Spleen (tissue), 11 donors: ENCODE measurements around the gene TERC. TPM values are rescaled to one million over a fixed set of nuclear protein-coding genes. Genes with fewer than 3 reads are reported as not detected.

ENCODE experiments used
- DNase-seq: peaks from one replicate; pipeline ENCODE4 v3.0.0-alpha.2; 2020
- H3K27ac ChIP-seq, 8 donors: fragments of 200-600 bp; sonication (generic) in 7 of 8; 1 replicate in 4 of 8; 2 replicates in 4 of 8; pipeline versions ENCODE4 v1.5.0 to v1.8.0; 2016 to 2021; ENCODE audit warnings: inconsistent platforms in 4 of 8, mild to moderate bottlenecking in 4 of 8, moderate library complexity in 1 of 8
- H3K27me3 ChIP-seq, 7 donors: fragments of 200-600 bp; sonication (generic) in 6 of 7; replicated peaks in 1 of 7; 1 replicate in 4 of 7; 2 replicates in 3 of 7; pipeline versions ENCODE4 v1.5.0 to v1.8.0; 2016 to 2021; ENCODE audit warnings: inconsistent platforms in 3 of 7, mild to moderate bottlenecking in 1 of 7
- H3K36me3 ChIP-seq, 6 donors: fragments of 200-600 bp; sonication (generic) in 5 of 6; 1 replicate in 4 of 6; 2 replicates in 2 of 6; pipeline versions ENCODE4 v1.5.0 to v1.8.0; 2016 to 2021; ENCODE audit warnings: inconsistent platforms in 2 of 6
- H3K4me1 ChIP-seq, 6 donors: fragments of 200-600 bp; sonication (generic) in 5 of 6; 1 replicate in 3 of 6; 2 replicates in 3 of 6; pipeline versions ENCODE4 v1.5.0 to v1.8.0; 2016 to 2021; ENCODE audit warnings: inconsistent platforms in 3 of 6
- H3K4me3 ChIP-seq, 8 donors: fragments of 200-600 bp; sonication (generic) in 7 of 8; 1 replicate in 4 of 8; 2 replicates in 4 of 8; pipeline versions ENCODE4 v1.5.0 to v1.8.0; 2016 to 2021; ENCODE audit warnings: inconsistent platforms in 4 of 8, mild to moderate bottlenecking in 4 of 8, moderate library complexity in 2 of 8
- H3K9me3 ChIP-seq, 8 donors: fragments of 200-600 bp; sonication (generic) in 7 of 8; 1 replicate in 4 of 8; 2 replicates in 4 of 8; pipeline versions ENCODE4 v1.5.0 to v1.8.0; 2016 to 2021; ENCODE audit warnings: inconsistent platforms in 4 of 8
- POLR2A ChIP-seq, 3 donors: fragments of 450-650 bp; IDR thresholded peaks; one replicate each; pipeline ENCODE4 v1.5.1; 2017; ENCODE audit warnings: antibody characterized with exemption in 3 of 3, mild to moderate bottlenecking in 1 of 3
- POLR2AphosphoS5 ChIP-seq, 3 donors: sonication (generic); formaldehyde crosslinking; IDR thresholded peaks; one replicate each; pipeline ENCODE4 v1.5.1; 2017; ENCODE audit warnings: antibody characterized with exemption in 3 of 3
- WGBS, 5 donors: extraction: QIAGEN DNeasy Blood & Tissue Kit in 3 of 5; methylation state at CpG; one replicate each; pipeline versions ENCODE4 v1.1.5 to v1.1.7; 2013 to 2018; 5-methylcytosine and 5-hydroxymethylcytosine counted together
- intact Hi-C: fragments of 100-400 bp; cut with DNase I; formaldehyde crosslinking; loops from one replicate; pipeline ENCODE4 v1.15.0; 2023; ENCODE audit warnings: low total_unique reads
- polyA plus RNA-seq, 3 donors: library from polyadenylated mRNA; stranded (reverse); fragments of 200-250 nt; gene quantifications; one replicate each; pipeline ENCODE4 v1.2.1, GENCODE V29; 2013
- total RNA-seq, 7 donors: library from RNA; depleted of rRNA in 3 of 7; stranded (reverse); fragments of >200 nt in 3 of 7; fragmentation: NEBNext Ultra II Directional in 4 of 7; extraction: Animal tissue kit (Norgen Biotek cat#: 25700) in 4 of 7; gene quantifications; one replicate each; pipeline versions ENCODE4 v1.1.0 to v1.2.1, GENCODE V29; 2016 to 2021
- TF ChIP-seq, protein P1 (sequence below), 11 experiments: fragments of 200-600 bp in 7 of 11; fragments of 450-650 bp in 4 of 11; sonication (generic) in 4 of 11; IDR thresholded peaks in 8 of 11; conservative IDR thresholded peaks in 3 of 11; 1 replicate in 7 of 11; 2 replicates in 4 of 11; pipeline versions ENCODE4 v1.4.0 to v1.8.0; 2016 to 2021; ENCODE audit warnings: antibody characterized with exemption in 11 of 11, inconsistent platforms in 4 of 11, mild to moderate bottlenecking in 1 of 11
- donor health status: healthy with polysubstance abuse.
- donor health status: DM: no; HTN: no; CAD: no; lungs with moderate emphysema.
- donor health status: DM: no; HTN: no; CAD: no.
- donor health status: Bipolar disorder and iron deficiency.
- donor health status: healthy.
- donor health status: DM: no; HTN: no; CAD: no.
- donor health status: DM: yes; HTN: yes; CAD: no.

TERC gene
- total and polyA plus RNA-seq, 10 donors: 0.39 to 105 (median 7.8) TPM; not detected in 2

DNA sequence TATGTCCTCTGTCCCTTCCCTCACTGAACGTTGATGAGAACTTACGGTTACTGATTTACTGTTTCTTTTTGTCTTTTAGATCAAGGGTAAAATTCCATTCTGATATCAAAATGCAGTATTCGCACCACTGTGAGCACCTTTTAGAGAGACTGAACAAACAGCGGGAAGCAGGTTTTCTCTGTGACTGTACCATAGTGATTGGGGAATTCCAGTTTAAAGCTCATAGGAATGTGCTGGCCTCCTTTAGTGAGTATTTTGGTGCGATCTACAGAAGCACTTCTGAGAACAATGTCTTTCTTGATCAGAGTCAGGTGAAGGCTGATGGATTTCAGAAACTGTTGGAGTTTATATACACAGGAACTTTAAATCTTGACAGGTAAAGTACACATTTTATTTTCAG lies 9.3 kb upstream of the TERC start:
- no peak for DNase-seq
- Histone ChIP-seq H3K27me3 (no peaks in the 10 kb centered on the region), H3K27ac (peak overlapping the region in 6 of 8 donors; percentile 10 to 100 (median 99)), H3K36me3 (peaks cover 0 to 51% (median 36%) of the 10 kb centered on the region in 6 donors), H3K4me1 (peaks cover 23 to 70% (median 45%) of the 10 kb centered on the region in 6 donors), H3K4me3 (peak overlapping the region; percentile 59 to 93 (median 88)), H3K9me3 (no peaks in the 10 kb centered on the region)
- WGBS, 5 donors: 53 to 72% (median 65%) methylated on average over 5 of the region's 5 CpGs
- intact Hi-C loops: loop anchor here (10.0 kb wide), 1 partner anchor 401 kb away; no protein-coding TSS in a partner anchor
- TF ChIP-seq, protein P1, sequence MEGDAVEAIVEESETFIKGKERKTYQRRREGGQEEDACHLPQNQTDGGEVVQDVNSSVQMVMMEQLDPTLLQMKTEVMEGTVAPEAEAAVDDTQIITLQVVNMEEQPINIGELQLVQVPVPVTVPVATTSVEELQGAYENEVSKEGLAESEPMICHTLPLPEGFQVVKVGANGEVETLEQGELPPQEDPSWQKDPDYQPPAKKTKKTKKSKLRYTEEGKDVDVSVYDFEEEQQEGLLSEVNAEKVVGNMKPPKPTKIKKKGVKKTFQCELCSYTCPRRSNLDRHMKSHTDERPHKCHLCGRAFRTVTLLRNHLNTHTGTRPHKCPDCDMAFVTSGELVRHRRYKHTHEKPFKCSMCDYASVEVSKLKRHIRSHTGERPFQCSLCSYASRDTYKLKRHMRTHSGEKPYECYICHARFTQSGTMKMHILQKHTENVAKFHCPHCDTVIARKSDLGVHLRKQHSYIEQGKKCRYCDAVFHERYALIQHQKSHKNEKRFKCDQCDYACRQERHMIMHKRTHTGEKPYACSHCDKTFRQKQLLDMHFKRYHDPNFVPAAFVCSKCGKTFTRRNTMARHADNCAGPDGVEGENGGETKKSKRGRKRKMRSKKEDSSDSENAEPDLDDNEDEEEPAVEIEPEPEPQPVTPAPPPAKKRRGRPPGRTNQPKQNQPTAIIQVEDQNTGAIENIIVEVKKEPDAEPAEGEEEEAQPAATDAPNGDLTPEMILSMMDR (IDR thresholded peaks at IDR 0.05 in 8 of 11, conservative IDR thresholded peaks at IDR 0.05 in 3 of 11): no peak
- TF ChIP-seq POLR2AphosphoS5 (IDR thresholded peaks at IDR 0.05): no peak
- TF ChIP-seq POLR2A (IDR thresholded peaks at IDR 0.05): no peak

DNA sequence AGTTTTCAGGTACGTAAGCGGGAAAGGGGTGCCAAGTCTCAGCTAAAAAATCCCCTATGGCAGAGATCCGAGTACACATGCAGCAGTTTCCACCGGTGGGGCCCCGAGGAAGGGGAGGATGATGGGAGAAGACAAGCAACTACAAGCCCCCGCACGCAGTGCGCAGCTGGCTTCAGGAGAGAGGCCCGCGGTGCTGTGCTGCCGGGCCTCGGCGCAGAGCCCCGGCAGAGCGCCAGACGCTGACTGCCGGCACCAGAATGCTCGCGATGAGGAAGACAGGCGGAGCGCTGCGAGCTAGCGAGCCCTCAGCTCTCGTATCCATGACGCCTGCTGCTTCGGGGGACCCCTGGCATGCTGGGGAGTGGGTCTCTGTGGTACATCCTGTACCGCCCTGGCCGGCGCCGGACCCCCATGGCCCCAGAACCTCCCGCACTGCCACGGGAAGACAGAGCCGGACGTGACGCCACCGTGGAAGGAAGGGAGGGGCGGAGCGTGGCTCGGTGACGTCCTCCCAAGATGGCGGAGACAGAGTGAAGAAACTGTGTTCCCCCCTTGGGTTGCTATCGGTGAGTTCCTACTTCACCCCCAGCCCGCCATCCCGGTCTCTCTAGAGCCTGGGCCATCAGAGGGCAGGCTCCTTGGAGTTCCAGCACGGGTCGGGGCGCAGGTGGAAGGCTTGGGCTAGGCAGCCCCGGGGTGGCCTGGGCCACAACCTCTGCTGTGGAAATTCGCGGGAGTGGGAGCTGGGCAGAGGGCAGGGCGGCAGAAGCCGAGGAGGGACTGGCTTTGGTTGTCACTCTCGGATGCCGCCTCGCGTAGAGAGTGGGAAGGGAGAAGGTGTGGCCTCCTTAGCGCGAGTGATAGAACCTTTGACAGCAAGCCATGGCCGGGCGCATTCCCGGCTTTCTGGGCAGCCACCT lies 8.3 kb upstream of the TERC start, which contains the start of gene MYNN:
MYNN (plus strand) TSS at position 500 of the 920 bp plus-strand sequence. CDS start 900 bp downstream, outside the sequence.
- peak; percentile 98 for DNase-seq
- TF ChIP-seq POLR2A (IDR thresholded peaks at IDR 0.05): peak; percentile 95 to 98 (median 96)
- TF ChIP-seq, protein P1 (IDR thresholded peaks at IDR 0.05 in 8 of 11, conservative IDR thresholded peaks at IDR 0.05 in 3 of 11): peak in 3 of 11 experiments; percentile 9 to 13 (median 10)
- TF ChIP-seq POLR2AphosphoS5 (IDR thresholded peaks at IDR 0.05): peak; percentile 100
- Histone ChIP-seq H3K4me3 (peak within 1 kb of the TSS; percentile 59 to 93 (median 88)), H3K9me3 (peaks cover 0 to 7% (median 0%) of the 10 kb centered on the region in 8 donors), H3K27me3 (no peaks in the 10 kb centered on the region), H3K27ac (peak within 1 kb of the TSS; percentile 96 to 100 (median 100)), H3K36me3 (peaks cover 0 to 41% (median 26%) of the 10 kb centered on the region in 6 donors), H3K4me1 (peaks cover 23 to 60% (median 43%) of the 10 kb centered on the region in 6 donors)
- 0 to 1% (median 0%) methylated on average over 52 to 61 of the region's 61 CpGs for WGBS, 5 donors
- intact Hi-C loops: loop anchor here (10.0 kb wide), 1 partner anchor 402 kb away; no protein-coding TSS in a partner anchor

DNA sequence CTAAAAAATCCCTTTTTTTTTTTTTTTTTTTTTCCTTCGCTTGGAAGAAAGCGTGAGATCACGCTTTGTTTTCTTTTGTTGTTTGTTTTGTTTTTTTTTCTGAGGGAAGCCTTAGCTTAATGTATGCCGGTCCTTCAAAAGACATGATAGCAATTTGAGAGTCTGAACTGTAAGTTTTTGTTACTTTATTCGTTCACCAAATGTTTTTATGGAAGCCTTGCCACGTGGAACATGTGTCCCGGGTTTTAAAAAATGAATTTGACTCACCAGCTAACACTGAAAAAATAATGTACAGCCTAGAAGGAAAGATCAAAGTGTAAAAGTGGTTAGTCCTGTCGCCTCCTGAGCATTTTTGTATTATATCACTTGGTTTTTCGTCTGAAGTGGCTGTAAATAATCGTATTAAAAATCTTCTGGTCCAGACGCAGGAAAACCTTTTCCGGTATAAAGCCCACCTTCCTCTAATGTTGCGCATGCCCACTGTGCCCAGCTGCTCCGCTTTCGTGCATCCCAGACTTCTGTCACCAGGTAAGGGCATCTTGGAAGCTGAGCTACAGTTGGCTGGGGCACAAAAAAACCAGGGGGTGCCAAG lies 7.5 kb upstream of the TERC start:
- Histone ChIP-seq H3K27ac (peak overlapping the region; percentile 96 to 100 (median 100)), H3K27me3 (no peaks in the 10 kb centered on the region), H3K4me3 (peak overlapping the region; percentile 59 to 93 (median 88)), H3K4me1 (peaks cover 23 to 53% (median 39%) of the 10 kb centered on the region in 6 donors), H3K9me3 (peaks cover 0 to 8% (median 0%) of the 10 kb centered on the region in 8 donors), H3K36me3 (peaks cover 0 to 33% (median 20%) of the 10 kb centered on the region in 6 donors)
- WGBS, 5 donors: 0 to 1% (median 0%) methylated on average over 15 of the region's 15 CpGs
- no peak for DNase-seq
- TF ChIP-seq, protein P1 (IDR thresholded peaks at IDR 0.05 in 8 of 11, conservative IDR thresholded peaks at IDR 0.05 in 3 of 11): peak in 1 of 11 experiments; percentile 4
- no peak for TF ChIP-seq POLR2AphosphoS5 (IDR thresholded peaks at IDR 0.05)
- intact Hi-C loops: loop anchor here (10.0 kb wide), 1 partner anchor 402 kb away; no protein-coding TSS in a partner anchor
